GM12892 (cell line): ENCODE results near the gene USP17L10. TPM values are rescaled to one million over a fixed set of nuclear protein-coding genes. Genes with fewer than 3 reads are reported as not detected.
"Not testable (repeated sequence)": the region's sequence is repeated elsewhere in the genome, so short reads cannot be mapped to it uniquely, and the experiment has no call there.

Experiments
- DNase-seq: peaks from one replicate; pipeline ENCODE4 v3.0.0; 2011; ENCODE audit not compliant: insufficient read length
- FAIRE-seq: peaks from 2 replicates; lab custom pipeline; 2011; peaks lifted over from hg19 to GRCh38; lab: Jason Lieb, UNC
- polyA plus RNA-seq: library from polyadenylated mRNA; unstranded; fragments of >200 nt; gene quantifications from one replicate; pipeline ENCODE4 v1.2.1, GENCODE V29; 2012; ENCODE audit warnings: missing spikeins, inconsistent platforms; ENCODE audit not compliant: missing spikeins

USP17L10 gene
- polyA plus RNA-seq: not detected

GRCh38 chr4:9210357-9210756 is at the start of gene USP17L10:
TSS of gene USP17L10 (plus strand) at chr4:9210657. CDS start at chr4:9210657, 0 bp downstream.
- not testable (repeated sequence) for DNase-seq, FAIRE-seq

DNA sequence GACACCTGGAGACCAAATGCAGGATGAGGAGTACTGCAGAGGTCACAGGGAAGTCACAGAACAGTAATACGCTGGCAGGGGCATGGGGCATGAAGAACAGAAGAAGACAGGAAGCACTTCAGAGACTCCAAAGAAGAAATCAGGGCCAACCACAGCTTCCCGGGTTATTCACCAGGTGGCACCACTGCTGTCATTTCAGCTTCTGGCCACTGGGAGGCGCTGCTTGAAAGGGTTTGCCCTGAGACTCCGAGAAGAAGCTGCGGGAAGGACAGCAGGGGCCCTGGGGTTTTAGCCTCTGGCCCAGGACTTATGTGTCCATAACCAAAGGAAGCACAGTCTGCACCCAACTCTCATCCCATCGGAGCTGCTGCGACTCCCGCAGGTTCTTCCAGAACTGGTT is 44.5 kb upstream of the USP17L10 start:
- not testable (repeated sequence) for FAIRE-seq, DNase-seq

- DNase-seq, FAIRE-seq: not testable (repeated sequence)
Observed at GRCh38 chr4:9169791-9170459, 40.5 kb upstream of the USP17L10 start, which contains the start of gene FAM90A26. TSS of gene FAM90A26 (plus strand) at chr4:9170409. CDS start at chr4:9173173, 2,764 bp downstream.

DNA sequence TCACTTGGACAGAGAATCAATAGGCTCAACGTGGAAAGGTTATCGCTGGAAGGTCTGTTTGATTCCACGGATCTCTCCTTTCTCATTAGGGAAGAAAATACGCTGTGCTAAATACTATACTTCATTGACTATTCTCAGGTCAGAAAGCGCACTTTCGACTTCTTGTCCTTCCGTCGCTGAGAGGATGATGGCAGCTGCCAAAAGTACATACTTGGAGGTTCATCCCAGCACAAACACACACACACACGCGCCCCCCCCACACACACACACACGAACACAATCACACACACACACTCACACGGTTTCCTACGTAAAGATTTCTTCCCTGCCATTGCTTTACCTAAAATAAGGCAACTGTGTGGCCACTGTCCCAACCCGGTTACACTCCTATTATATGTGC is 4.2 kb downstream of the USP17L10 start:
- DNase-seq, FAIRE-seq: not testable (repeated sequence)

DNA sequence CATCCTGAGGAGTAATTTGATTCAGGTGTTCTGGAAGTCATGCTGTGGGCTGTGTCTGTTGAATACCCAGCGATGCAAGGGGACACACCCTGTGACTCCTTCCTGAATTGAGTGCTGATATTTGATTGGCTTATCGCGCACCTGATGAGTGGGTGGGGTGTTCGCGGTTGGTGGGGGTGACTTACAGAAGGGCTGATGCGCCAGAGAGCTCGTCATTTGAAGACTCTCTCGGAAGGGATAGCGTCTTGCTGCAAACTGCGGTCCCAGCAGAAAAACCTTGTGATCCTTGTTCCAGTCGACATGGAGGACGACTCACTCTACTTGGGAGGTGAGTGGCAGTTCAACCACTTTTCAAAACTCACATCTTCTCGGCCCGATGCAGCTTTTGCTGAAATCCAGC is 4.6 kb downstream of the USP17L10 start, which contains the start of gene USP17L11:
Gene USP17L11 (plus strand): TSS at position 301 of the 400 bp plus-strand sequence. CDS start 0 bp downstream, at position 301.
- DNase-seq, FAIRE-seq: not testable (repeated sequence)

GRCh38 chr4:9219852-9220251 is 9.4 kb downstream of the USP17L10 start, which contains the start of gene USP17L12:
TSS of gene USP17L12 (plus strand) at chr4:9220152. CDS start at chr4:9220152, 0 bp downstream.
- not testable (repeated sequence) for FAIRE-seq, DNase-seq

DNA sequence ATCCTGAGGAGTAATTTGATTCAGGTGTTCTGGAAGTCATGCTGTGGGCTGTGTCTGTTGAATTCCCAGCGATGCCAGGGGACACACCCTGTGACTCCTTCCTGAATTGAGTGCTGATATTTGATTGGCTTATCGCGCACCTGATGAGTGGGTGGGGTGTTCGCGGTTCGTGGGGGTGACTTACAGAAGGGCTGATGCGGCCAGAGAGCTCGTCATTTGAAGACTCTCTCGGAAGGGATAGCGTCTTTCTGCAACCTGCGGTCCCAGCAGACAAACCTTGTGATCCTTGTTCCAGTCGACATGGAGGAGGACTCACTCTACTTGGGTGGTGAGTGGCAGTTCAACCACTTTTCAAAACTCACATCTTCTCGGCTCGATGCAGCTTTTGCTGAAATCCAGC is 14.1 kb downstream of the USP17L10 start, which contains the start of gene USP17L13:
Gene USP17L13 (plus strand): TSS at position 301 of the 400 bp plus-strand sequence. CDS start 0 bp downstream, at position 301.
- not testable (repeated sequence) for DNase-seq, FAIRE-seq

DNA sequence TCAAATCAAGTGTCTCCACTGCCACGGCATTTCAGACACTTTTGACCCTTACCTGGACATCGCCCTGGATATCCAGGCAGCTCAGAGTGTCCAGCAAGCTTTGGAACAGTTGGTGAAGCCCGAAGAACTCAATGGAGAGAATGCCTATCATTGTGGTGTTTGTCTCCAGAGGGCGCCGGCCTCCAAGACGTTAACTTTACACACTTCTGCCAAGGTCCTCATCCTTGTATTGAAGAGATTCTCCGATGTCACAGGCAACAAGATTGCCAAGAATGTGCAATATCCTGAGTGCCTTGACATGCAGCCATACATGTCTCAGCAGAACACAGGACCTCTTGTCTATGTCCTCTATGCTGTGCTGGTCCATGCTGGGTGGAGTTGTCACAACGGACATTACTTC is 19.8 kb downstream of the USP17L10 start:
- not testable (repeated sequence) for DNase-seq, FAIRE-seq

- DNase-seq, FAIRE-seq: not testable (repeated sequence)
Observed at GRCh38 chr4:9234085-9234484, 23.6 kb downstream of the USP17L10 start, which contains the start of gene USP17L15. TSS of gene USP17L15 (plus strand) at chr4:9234385. CDS start at chr4:9234385, 0 bp downstream.

DNA sequence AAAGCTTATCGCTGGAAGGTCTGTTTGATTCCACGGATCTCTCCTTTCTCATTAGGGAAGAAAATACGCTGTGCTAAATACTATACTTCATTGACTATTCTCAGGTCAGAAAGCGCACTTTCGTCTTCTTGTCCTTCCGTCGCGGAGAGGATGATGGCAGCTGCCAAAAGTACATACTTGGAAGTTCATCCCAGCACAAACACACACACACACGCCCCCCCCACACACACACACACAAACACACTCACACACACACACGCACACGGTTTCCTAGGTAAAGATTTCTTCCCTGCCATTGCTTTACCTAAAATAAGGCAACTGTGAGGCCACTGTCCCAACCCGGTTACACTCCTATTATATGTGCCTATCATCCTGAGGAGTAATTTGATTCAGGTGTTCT is 28.0 kb downstream of the USP17L10 start:
- not testable (repeated sequence) for FAIRE-seq

GRCh38 chr4:9243579-9243978 is 33.1 kb downstream of the USP17L10 start, which contains the start of gene USP17L17:
TSS of gene USP17L17 (plus strand) at chr4:9243879. CDS start at chr4:9243879, 0 bp downstream.
- not testable (repeated sequence) for FAIRE-seq

More for the DNA sequence above, 28.0 kb downstream of the USP17L10 start:
- DNase-seq: not testable (repeated sequence)

GRCh38 chr4:9247953-9248680 is 37.7 kb downstream of the USP17L10 start, which contains the start of gene USP17L18:
TSS of gene USP17L18 (plus strand) at chr4:9248630. CDS start at chr4:9248630, 0 bp downstream.
- FAIRE-seq, DNase-seq: not testable (repeated sequence)

More at GRCh38 chr4:9243579-9243978, 33.1 kb downstream of the USP17L10 start, which contains the start of gene USP17L17:
- DNase-seq: not testable (repeated sequence)

DNA sequence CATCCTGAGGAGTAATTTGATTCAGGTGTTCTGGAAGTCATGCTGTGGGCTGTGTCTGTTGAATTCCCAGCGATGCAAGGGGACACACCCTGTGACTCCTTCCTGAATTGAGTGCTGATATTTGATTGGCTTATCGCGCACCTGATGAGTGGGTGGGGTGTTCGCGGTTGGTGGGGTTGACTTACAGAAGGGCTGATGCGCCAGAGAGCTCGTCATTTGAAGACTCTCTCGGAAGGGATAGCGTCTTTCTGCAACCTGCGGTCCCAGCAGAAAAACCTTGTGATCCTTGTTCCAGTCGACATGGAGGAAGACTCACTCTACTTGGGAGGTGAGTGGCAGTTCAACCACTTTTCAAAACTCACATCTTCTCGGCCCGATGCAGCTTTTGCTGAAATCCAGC is 42.6 kb downstream of the USP17L10 start, which contains the start of gene USP17L19:
Gene USP17L19 (plus strand): TSS at position 301 of the 400 bp plus-strand sequence. CDS start 0 bp downstream, at position 301.
- not testable (repeated sequence) for FAIRE-seq, DNase-seq

GRCh38 chr4:9257824-9258223 is 47.4 kb downstream of the USP17L10 start, which contains the start of gene USP17L20:
TSS of gene USP17L20 (plus strand) at chr4:9258124. CDS start at chr4:9258124, 0 bp downstream.
- not testable (repeated sequence) for FAIRE-seq

More at GRCh38 chr4:9257824-9258223, 47.4 kb downstream of the USP17L10 start, which contains the start of gene USP17L20:
- not testable (repeated sequence) for DNase-seq
